Measurements from ENCODE around the gene FOXK2.
A peak's percentile ranks its signal among the peaks of the same experiment; 100 is the strongest.

The FOXK2 gene

DNA sequence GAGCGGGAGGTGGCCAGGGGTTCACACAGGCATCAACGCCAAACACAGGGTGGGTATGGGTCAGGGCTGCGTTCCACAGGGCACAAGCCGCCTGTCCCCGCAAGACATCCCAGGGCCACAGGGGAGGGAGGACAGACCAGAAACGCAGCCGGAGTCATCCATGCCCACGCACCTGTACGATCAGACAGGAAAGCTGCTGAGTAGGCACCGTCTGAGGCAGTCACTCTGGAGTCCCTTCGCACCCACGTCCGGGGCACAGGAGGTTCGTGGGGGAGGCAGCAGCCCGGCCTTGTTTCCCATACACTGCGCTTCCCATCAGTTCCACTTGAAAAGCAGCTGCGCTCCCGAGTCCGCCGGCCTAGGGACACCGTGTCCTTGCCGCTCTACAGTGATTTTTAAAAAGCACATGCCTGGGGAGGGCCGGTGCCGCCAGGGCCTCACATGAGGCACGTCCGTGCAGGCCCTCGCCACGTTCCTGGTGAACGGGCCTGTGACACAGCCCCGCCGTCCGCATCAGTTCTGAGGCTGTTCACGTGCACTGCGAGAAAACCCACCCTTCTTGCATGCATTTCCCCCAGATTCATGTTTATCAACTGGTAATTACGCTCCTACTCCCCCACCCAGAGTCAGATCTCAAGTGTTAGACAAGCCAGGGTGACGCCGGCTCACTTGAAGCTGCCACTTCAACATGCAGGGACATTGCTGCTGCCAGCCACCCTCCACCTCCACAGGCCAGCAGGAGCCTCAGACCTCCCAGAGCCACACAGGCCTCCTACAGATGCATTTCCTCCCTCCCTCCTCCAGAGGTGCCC is 94.0 kb downstream of the FOXK2 start:
- H3K4me1 ChIP-seq (ENCODE audit: insufficient read depth, insufficient read length): peaks cover 9% of the 10 kb centered on the region
- no peaks in the 10 kb centered on the region for H3K9me3 ChIP-seq (ENCODE audit: insufficient read depth, low read length)
- no peak overlapping the region for H3K4me3 ChIP-seq (ENCODE audit: insufficient read length, low read depth)
- H3K27me3 ChIP-seq (ENCODE audit: insufficient read depth, insufficient read length): no peaks in the 10 kb centered on the region
- H3K9ac ChIP-seq (ENCODE audit: insufficient read length, low read depth): peak overlapping the region; percentile 53
- TF ChIP-seq SUZ12 (IDR thresholded peaks at IDR 0.05; ENCODE audit: extremely low read depth, insufficient read depth, insufficient read length) (no peak), ZNF274 (IDR thresholded peaks at IDR 0.05; ENCODE audit: low read depth, low read length) (no peak), YY1 (IDR thresholded peaks at IDR 0.05; ENCODE audit: insufficient read depth, insufficient read length) (no peak)
- peaks cover 69% of the 10 kb centered on the region for H3K36me3 ChIP-seq (ENCODE audit: insufficient read depth, insufficient read length, low read length)
- no peak for DNase-seq (ENCODE audit: low read depth, low spot score)

DNA sequence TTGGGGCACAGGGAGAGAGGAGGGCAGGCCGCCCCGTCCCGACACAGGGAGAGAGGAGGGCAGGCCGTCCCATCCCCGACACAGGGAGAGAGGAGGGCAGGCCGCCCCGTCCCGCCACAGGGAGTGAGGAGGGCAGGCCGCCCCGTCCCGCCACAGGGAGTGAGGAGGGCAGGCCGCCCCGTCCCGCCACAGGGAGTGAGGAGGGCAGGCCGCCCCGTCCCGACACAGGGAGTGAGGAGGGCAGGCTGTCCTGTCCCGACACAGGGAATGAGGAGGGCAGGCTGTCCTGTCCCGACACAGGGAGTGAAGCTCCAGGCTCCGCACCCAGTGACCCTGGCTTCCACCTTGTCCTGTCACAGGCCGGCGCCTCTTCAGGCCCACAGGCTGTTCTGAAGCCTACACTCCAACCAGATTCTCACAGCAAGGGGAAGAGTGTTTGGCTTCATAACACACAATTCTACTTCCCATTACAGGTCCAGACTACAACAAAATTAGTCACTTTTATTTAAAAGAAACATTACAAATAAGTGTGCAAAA is 94.6 kb downstream of the FOXK2 start:
- no peak overlapping the region for H3K4me3 ChIP-seq (ENCODE audit: insufficient read length, low read depth)
- no peaks in the 10 kb centered on the region for H3K27me3 ChIP-seq (ENCODE audit: insufficient read depth, insufficient read length)
- H3K36me3 ChIP-seq (ENCODE audit: insufficient read depth, insufficient read length, low read length): peaks cover 72% of the 10 kb centered on the region
- TF ChIP-seq ZNF274 (IDR thresholded peaks at IDR 0.05; ENCODE audit: low read depth, low read length) (no peak), YY1 (IDR thresholded peaks at IDR 0.05; ENCODE audit: insufficient read depth, insufficient read length) (no peak), SUZ12 (IDR thresholded peaks at IDR 0.05; ENCODE audit: extremely low read depth, insufficient read depth, insufficient read length) (no peak)
- peaks cover 9% of the 10 kb centered on the region for H3K4me1 ChIP-seq (ENCODE audit: insufficient read depth, insufficient read length)
- DNase-seq (ENCODE audit: low read depth, low spot score): no peak
- H3K9ac ChIP-seq (ENCODE audit: insufficient read length, low read depth): no peak overlapping the region
- H3K9me3 ChIP-seq (ENCODE audit: insufficient read depth, low read length): no peaks in the 10 kb centered on the region

DNA sequence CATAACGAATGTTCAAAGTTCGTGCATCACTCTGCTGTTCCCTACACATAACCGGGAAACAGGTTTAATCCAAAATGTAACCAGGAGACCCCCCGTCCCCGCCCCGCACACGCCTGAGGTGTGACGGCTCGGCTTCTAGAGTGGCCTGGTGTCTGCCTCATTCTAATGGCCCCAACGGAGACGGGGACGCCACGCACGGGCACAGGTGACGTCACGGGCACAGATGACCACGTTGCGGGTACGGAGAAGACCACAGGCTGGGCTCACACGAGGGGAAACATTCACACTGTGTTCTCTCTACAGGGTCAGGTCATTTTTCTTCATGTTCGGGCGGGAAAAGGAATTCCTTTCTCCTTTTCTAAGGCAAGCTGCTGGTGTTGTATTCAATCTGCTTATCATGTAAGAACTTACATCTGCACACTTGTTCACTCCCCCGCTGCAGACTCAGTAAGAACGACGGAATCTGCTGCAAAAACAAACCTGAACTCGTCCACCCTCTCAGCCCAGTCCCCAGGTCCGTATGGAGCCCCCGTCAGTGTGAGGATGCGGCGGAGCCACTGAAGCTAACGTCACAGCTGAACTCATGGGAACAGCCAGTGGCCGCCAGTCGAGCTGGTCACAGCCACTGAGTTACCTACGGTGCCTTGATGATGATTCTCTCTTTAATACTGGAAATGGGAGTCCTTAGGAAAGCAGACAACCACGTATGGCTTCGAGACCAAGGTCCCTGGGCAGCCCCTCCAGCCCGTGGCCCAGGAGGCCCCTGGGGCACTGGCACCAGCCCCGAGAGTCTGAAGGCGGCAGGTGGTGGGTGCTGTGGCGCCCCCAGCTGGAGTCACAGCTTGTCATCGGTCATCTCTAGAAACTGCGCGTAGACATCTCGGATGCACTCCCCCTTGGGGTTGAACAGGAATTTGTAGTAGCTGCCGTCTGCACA is 95.8 kb downstream of the FOXK2 start:
- H3K36me3 ChIP-seq (ENCODE audit: insufficient read depth, insufficient read length, low read length): peaks cover 73% of the 10 kb centered on the region

DNA sequence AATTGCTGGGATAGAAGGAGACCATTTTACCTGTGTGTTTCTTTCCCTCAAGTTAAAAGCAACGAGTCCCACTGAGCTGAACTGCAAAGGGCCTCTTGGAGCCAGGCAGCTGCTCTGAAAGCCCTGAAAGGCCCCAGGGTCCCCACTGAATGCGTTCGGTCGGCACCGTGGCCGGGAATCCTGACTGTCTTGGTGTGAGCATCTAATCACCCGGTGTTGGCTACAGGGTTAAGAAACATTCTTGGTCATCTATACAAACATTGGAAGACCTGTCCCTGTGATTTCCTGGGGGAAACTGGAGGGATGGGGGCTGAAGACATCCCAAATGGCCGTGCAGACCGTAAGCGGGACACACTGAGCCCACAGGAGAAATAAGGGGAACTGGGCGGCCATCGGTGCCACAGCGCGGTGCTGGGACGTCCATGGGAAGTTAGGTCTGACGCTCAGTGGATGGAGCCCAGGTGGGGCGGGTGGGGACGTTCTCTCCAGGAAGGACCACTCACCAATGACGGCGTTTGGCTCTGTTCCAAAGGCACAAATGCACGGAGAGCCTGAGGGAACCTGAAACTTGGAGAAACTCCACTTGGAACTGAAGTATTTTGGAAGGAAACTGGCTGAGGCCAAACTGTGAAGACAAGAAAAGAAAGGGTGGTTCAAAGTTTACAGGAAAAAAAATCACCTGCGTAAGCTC is 96.6 kb downstream of the FOXK2 start:
- Histone ChIP-seq H3K4me3 (ENCODE audit: insufficient read length, low read depth) (no peak overlapping the region), H3K27me3 (ENCODE audit: insufficient read depth, insufficient read length) (no peaks in the 10 kb centered on the region), H3K9ac (ENCODE audit: insufficient read length, low read depth) (no peak overlapping the region), H3K9me3 (ENCODE audit: insufficient read depth, low read length) (no peaks in the 10 kb centered on the region), H3K36me3 (ENCODE audit: insufficient read depth, insufficient read length, low read length) (peaks cover 75% of the 10 kb centered on the region), H3K4me1 (ENCODE audit: insufficient read depth, insufficient read length) (peaks cover 9% of the 10 kb centered on the region)
- TF ChIP-seq SUZ12 (IDR thresholded peaks at IDR 0.05; ENCODE audit: extremely low read depth, insufficient read depth, insufficient read length) (no peak), YY1 (IDR thresholded peaks at IDR 0.05; ENCODE audit: insufficient read depth, insufficient read length) (no peak), ZNF274 (IDR thresholded peaks at IDR 0.05; ENCODE audit: low read depth, low read length) (no peak)
- DNase-seq (ENCODE audit: low read depth, low spot score): no peak

More for the DNA sequence above, 95.8 kb downstream of the FOXK2 start:
- TF ChIP-seq ZNF274 (IDR thresholded peaks at IDR 0.05; ENCODE audit: low read depth, low read length) (no peak), SUZ12 (IDR thresholded peaks at IDR 0.05; ENCODE audit: extremely low read depth, insufficient read depth, insufficient read length) (no peak), YY1 (IDR thresholded peaks at IDR 0.05; ENCODE audit: insufficient read depth, insufficient read length) (no peak)
- peaks cover 9% of the 10 kb centered on the region for H3K4me1 ChIP-seq (ENCODE audit: insufficient read depth, insufficient read length)
- H3K9ac ChIP-seq (ENCODE audit: insufficient read length, low read depth): no peak overlapping the region
- H3K9me3 ChIP-seq (ENCODE audit: insufficient read depth, low read length): no peaks in the 10 kb centered on the region
- H3K4me3 ChIP-seq (ENCODE audit: insufficient read length, low read depth): no peak overlapping the region
- no peaks in the 10 kb centered on the region for H3K27me3 ChIP-seq (ENCODE audit: insufficient read depth, insufficient read length)
- no peak for DNase-seq (ENCODE audit: low read depth, low spot score)

DNA sequence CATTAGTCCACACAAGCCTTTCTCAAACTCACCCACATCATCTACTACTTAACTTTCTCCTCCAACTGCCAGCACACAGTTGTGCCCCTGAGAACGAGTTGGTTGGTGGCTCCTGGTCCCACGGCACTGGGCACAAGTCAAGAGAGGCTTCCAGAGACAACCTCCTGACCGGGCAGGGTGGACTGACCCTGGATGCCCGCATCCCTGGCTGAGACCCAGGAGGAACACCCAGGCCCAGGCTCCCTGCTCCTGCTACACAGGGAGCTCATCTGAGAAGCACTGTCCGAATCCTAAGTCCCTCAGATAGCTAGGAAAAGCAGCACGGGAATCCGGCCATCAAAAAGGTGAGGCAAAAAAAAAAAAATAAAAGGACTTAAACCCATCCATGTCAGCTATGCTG is 99.7 kb downstream of the FOXK2 start:
- no peaks in the 10 kb centered on the region for H3K27me3 ChIP-seq (ENCODE audit: insufficient read depth, insufficient read length)
- TF ChIP-seq ZNF274 (IDR thresholded peaks at IDR 0.05; ENCODE audit: low read depth, low read length) (no peak), SUZ12 (IDR thresholded peaks at IDR 0.05; ENCODE audit: extremely low read depth, insufficient read depth, insufficient read length) (no peak), YY1 (IDR thresholded peaks at IDR 0.05; ENCODE audit: insufficient read depth, insufficient read length) (no peak)
- no peak overlapping the region for H3K9ac ChIP-seq (ENCODE audit: insufficient read length, low read depth)
- peaks cover 2% of the 10 kb centered on the region for H3K4me1 ChIP-seq (ENCODE audit: insufficient read depth, insufficient read length)
- H3K36me3 ChIP-seq (ENCODE audit: insufficient read depth, insufficient read length, low read length): peaks cover 81% of the 10 kb centered on the region
- no peak overlapping the region for H3K4me3 ChIP-seq (ENCODE audit: insufficient read length, low read depth)
- DNase-seq (ENCODE audit: low read depth, low spot score): no peak
- H3K9me3 ChIP-seq (ENCODE audit: insufficient read depth, low read length): no peaks in the 10 kb centered on the region

DNA sequence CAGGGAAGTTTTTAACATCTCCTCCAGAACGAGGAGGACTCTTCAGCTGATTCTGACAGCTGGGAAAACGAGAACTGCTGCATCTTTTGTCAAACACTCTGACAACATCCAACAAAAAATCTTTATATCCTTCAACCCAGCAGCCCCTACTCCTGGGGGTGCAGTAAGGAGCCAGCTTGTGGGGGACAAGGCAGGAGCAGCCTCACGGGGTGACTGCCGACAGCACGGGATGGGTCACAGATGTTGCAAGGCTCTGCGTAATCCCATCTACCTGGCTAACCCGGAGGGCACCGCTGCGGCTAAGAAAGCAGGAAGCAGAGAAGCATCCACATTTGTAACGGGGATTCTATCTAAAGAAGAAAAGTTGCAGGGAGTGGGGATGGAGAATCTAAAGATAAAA is 100.1 kb downstream of the FOXK2 start:
- H3K9ac ChIP-seq (ENCODE audit: insufficient read length, low read depth): no peak overlapping the region
- H3K9me3 ChIP-seq (ENCODE audit: insufficient read depth, low read length): no peaks in the 10 kb centered on the region
- no peak for DNase-seq (ENCODE audit: low read depth, low spot score)
- H3K4me1 ChIP-seq (ENCODE audit: insufficient read depth, insufficient read length): peaks cover 2% of the 10 kb centered on the region
- H3K4me3 ChIP-seq (ENCODE audit: insufficient read length, low read depth): no peak overlapping the region
- no peak for TF ChIP-seq ZNF274 (IDR thresholded peaks at IDR 0.05; ENCODE audit: low read depth, low read length)
- no peak for TF ChIP-seq SUZ12 (IDR thresholded peaks at IDR 0.05; ENCODE audit: extremely low read depth, insufficient read depth, insufficient read length)
- no peak for TF ChIP-seq YY1 (IDR thresholded peaks at IDR 0.05; ENCODE audit: insufficient read depth, insufficient read length)
- peaks cover 83% of the 10 kb centered on the region for H3K36me3 ChIP-seq (ENCODE audit: insufficient read depth, insufficient read length, low read length)
- no peaks in the 10 kb centered on the region for H3K27me3 ChIP-seq (ENCODE audit: insufficient read depth, insufficient read length)
